ENCODE data around the gene SLC7A10.

DNA sequence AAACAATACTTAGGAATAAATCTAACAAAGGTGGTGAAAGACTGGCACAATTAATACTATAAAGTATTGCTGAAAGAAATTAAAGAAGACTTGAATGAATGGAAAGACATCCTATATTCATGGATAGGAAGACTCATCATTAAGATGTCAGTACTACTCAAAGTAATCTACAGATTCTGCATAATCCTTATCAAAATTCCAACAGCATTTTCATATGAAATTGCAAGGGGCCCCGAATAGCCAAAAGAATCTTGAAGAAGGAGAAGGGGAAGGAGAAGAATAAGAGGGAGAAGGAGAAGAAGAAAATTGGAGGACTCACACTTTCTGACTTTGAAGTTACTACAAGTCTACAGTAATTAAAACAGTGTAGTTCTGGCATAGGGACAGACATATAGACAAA, 57.1 kb downstream of the SLC7A10 start:
- TF ChIP-seq, protein P1, sequence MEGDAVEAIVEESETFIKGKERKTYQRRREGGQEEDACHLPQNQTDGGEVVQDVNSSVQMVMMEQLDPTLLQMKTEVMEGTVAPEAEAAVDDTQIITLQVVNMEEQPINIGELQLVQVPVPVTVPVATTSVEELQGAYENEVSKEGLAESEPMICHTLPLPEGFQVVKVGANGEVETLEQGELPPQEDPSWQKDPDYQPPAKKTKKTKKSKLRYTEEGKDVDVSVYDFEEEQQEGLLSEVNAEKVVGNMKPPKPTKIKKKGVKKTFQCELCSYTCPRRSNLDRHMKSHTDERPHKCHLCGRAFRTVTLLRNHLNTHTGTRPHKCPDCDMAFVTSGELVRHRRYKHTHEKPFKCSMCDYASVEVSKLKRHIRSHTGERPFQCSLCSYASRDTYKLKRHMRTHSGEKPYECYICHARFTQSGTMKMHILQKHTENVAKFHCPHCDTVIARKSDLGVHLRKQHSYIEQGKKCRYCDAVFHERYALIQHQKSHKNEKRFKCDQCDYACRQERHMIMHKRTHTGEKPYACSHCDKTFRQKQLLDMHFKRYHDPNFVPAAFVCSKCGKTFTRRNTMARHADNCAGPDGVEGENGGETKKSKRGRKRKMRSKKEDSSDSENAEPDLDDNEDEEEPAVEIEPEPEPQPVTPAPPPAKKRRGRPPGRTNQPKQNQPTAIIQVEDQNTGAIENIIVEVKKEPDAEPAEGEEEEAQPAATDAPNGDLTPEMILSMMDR (IDR thresholded peaks at IDR 0.05) = no peak
- no peak for TF ChIP-seq POLR2A (IDR thresholded peaks at IDR 0.05)
